ENCODE results near the gene HSF5. TPM values are rescaled to one million over a fixed set of nuclear protein-coding genes. Genes with fewer than 3 reads are reported as not detected.

HSF5 gene
- total and polyA plus RNA-seq, 2 of the 13 experiments (the other 11 are each of a cell fraction or from before 2014, with no cell fraction given) = not detected

DNA sequence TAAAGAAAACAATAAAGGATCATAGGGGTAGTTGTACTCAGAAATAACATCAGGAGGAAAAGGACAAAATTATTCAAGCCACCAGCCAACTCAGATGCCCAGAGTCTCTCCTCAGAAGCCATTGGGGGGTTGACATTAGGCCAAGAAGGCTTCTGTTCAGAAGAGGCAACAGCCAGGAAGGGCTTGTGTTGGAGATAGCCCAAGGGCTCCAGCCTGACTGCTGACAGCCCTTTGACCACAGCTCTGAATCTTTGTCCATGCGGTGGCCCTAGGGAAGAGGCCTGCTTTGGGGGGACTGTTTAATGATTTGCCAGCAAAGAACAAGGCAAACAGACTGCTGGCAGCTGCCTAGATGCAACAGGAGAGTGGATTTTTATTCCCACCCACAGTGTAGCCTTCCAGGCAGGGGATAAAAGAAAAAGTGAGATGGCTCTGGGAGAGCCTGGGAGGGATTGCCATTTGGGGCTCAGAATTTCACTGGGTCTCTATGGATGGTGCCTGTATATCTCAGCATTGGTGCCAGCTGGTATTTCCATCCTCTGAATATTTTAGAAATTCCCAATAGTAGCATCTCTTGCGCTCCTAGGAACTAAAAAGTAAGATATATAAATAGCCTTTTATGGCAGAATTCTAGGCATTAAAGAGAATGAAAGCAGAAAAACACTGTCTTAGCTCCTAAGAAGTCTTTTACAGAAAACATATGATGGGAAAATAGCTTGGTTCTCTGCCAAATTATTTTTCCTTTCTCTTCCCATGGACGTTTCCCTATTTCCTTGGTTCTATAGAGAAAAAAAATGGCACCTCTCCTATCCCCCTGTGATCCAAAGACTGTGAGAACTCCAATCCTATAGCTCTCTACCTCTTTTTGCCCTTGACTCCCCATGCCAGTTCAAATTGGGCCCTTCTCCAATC lies 106.8 kb downstream of the HSF5 start (continued):
- TF ChIP-seq, protein P1, sequence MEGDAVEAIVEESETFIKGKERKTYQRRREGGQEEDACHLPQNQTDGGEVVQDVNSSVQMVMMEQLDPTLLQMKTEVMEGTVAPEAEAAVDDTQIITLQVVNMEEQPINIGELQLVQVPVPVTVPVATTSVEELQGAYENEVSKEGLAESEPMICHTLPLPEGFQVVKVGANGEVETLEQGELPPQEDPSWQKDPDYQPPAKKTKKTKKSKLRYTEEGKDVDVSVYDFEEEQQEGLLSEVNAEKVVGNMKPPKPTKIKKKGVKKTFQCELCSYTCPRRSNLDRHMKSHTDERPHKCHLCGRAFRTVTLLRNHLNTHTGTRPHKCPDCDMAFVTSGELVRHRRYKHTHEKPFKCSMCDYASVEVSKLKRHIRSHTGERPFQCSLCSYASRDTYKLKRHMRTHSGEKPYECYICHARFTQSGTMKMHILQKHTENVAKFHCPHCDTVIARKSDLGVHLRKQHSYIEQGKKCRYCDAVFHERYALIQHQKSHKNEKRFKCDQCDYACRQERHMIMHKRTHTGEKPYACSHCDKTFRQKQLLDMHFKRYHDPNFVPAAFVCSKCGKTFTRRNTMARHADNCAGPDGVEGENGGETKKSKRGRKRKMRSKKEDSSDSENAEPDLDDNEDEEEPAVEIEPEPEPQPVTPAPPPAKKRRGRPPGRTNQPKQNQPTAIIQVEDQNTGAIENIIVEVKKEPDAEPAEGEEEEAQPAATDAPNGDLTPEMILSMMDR (CRISPR knock-in tag; IDR thresholded peaks at IDR 0.05) = peak; percentile 36
- peak; percentile 81 for TF ChIP-seq ZFY (CRISPR knock-in tag; IDR thresholded peaks at IDR 0.05)
- peak; percentile 98 for TF ChIP-seq HDAC1 (CRISPR knock-in tag; IDR thresholded peaks at IDR 0.05)
- peak; percentile 93; the same call in 1 of the 2 replicates for TF ChIP-seq ZBTB20 (CRISPR knock-in tag; IDR thresholded peaks at IDR 0.05; ENCODE audit: borderline replicate concordance, low read depth)
- TF ChIP-seq CEBPB (IDR thresholded peaks at IDR 0.05; ENCODE audit: borderline replicate concordance, low read depth, low read length) = no peak
- peak; percentile 76; the same call in 1 of the 2 replicates for TF ChIP-seq YEATS4 (CRISPR knock-in tag; IDR thresholded peaks at IDR 0.05; ENCODE audit: borderline replicate concordance)
- no peak for TF ChIP-seq MAFG (CRISPR knock-in tag; IDR thresholded peaks at IDR 0.05)
- TF ChIP-seq, protein P2, sequence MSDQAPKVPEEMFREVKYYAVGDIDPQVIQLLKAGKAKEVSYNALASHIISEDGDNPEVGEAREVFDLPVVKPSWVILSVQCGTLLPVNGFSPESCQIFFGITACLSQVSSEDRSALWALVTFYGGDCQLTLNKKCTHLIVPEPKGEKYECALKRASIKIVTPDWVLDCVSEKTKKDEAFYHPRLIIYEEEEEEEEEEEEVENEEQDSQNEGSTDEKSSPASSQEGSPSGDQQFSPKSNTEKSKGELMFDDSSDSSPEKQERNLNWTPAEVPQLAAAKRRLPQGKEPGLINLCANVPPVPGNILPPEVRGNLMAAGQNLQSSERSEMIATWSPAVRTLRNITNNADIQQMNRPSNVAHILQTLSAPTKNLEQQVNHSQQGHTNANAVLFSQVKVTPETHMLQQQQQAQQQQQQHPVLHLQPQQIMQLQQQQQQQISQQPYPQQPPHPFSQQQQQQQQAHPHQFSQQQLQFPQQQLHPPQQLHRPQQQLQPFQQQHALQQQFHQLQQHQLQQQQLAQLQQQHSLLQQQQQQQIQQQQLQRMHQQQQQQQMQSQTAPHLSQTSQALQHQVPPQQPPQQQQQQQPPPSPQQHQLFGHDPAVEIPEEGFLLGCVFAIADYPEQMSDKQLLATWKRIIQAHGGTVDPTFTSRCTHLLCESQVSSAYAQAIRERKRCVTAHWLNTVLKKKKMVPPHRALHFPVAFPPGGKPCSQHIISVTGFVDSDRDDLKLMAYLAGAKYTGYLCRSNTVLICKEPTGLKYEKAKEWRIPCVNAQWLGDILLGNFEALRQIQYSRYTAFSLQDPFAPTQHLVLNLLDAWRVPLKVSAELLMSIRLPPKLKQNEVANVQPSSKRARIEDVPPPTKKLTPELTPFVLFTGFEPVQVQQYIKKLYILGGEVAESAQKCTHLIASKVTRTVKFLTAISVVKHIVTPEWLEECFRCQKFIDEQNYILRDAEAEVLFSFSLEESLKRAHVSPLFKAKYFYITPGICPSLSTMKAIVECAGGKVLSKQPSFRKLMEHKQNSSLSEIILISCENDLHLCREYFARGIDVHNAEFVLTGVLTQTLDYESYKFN (CRISPR knock-in tag; conservative IDR thresholded peaks at IDR 0.05) = peak; percentile 99
- TF ChIP-seq, protein P3, sequence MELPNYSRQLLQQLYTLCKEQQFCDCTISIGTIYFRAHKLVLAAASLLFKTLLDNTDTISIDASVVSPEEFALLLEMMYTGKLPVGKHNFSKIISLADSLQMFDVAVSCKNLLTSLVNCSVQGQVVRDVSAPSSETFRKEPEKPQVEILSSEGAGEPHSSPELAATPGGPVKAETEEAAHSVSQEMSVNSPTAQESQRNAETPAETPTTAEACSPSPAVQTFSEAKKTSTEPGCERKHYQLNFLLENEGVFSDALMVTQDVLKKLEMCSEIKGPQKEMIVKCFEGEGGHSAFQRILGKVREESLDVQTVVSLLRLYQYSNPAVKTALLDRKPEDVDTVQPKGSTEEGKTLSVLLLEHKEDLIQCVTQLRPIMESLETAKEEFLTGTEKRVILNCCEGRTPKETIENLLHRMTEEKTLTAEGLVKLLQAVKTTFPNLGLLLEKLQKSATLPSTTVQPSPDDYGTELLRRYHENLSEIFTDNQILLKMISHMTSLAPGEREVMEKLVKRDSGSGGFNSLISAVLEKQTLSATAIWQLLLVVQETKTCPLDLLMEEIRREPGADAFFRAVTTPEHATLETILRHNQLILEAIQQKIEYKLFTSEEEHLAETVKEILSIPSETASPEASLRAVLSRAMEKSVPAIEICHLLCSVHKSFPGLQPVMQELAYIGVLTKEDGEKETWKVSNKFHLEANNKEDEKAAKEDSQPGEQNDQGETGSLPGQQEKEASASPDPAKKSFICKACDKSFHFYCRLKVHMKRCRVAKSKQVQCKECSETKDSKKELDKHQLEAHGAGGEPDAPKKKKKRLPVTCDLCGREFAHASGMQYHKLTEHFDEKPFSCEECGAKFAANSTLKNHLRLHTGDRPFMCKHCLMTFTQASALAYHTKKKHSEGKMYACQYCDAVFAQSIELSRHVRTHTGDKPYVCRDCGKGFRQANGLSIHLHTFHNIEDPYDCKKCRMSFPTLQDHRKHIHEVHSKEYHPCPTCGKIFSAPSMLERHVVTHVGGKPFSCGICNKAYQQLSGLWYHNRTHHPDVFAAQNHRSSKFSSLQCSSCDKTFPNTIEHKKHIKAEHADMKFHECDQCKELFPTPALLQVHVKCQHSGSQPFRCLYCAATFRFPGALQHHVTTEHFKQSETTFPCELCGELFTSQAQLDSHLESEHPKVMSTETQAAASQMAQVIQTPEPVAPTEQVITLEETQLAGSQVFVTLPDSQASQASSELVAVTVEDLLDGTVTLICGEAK (IDR thresholded peaks at IDR 0.05) = no peak
- TF ChIP-seq, protein P3 (CRISPR knock-in tag; IDR thresholded peaks at IDR 0.05) = peak; percentile 85

All from HepG2 (cell line).